Loucy (cell line): Measurements from ENCODE around the gene CORO2A.

Experiments used
- H2AFZ ChIP-seq: fragments of 200-600 bp; sonication (generic); 2 replicates; pipeline ENCODE4 v1.6.0; 2016; ENCODE audit warnings: antibody characterized with exemption, mild to moderate bottlenecking, low read length, moderate library complexity
- H3F3A ChIP-seq: fragments of 200-600 bp; 2 replicates; pipeline ENCODE4 v1.6.0; 2016; ENCODE audit warnings: antibody characterized with exemption, low read depth, mild to moderate bottlenecking
- H3K27me3 ChIP-seq: fragments of 200-600 bp; sonication (generic); 2 replicates; pipeline ENCODE4 v1.6.1; 2014; ENCODE audit warnings: low read length, mild to moderate bottlenecking; ENCODE audit not compliant: insufficient read depth, poor library complexity, severe bottlenecking
- H3K36me3 ChIP-seq: fragments of 200-600 bp; sonication (generic); 2 replicates; pipeline ENCODE4 v1.6.1; 2016; ENCODE audit warnings: low read length; ENCODE audit not compliant: insufficient read depth
- H3K4me1 ChIP-seq: fragments of 200-600 bp; sonication (generic); 2 replicates; pipeline ENCODE4 v1.5.1; 2014; ENCODE audit warnings: low read length, mild to moderate bottlenecking; ENCODE audit not compliant: insufficient read depth, poor library complexity, severe bottlenecking
- H3K4me2 ChIP-seq: fragments of 200-600 bp; sonication (generic); 2 replicates; pipeline ENCODE4 v1.6.0; 2014; ENCODE audit warnings: antibody characterized with exemption, low read length, low read depth, mild to moderate bottlenecking; ENCODE audit not compliant: poor library complexity, severe bottlenecking
- H3K4me3 ChIP-seq: fragments of 200-600 bp; sonication (generic); 2 replicates; pipeline ENCODE4 v1.5.1; 2014; ENCODE audit warnings: low read length, mild to moderate bottlenecking, mixed read lengths; ENCODE audit not compliant: poor library complexity, severe bottlenecking
- H3K79me2 ChIP-seq: fragments of 200-600 bp; sonication (generic); 2 replicates; pipeline ENCODE4 v1.6.1; 2014; ENCODE audit warnings: low read length; ENCODE audit not compliant: insufficient read depth
- H3K9ac ChIP-seq: fragments of 200-600 bp; sonication (generic); 2 replicates; pipeline ENCODE4 v1.6.0; 2014; ENCODE audit warnings: mild to moderate bottlenecking, low read depth, low read length, moderate library complexity; ENCODE audit not compliant: poor library complexity, severe bottlenecking
- H3K9me2 ChIP-seq: fragments of 200-600 bp; sonication (generic); replicated peaks from 2 replicates; pipeline ENCODE4 v1.6.1; 2016; ENCODE audit warnings: low read depth, low read length, mixed read lengths
- H3K9me3 ChIP-seq: fragments of 200-600 bp; sonication (generic); 2 replicates; pipeline ENCODE4 v1.6.1; 2014; ENCODE audit warnings: mild to moderate bottlenecking, antibody characterized with exemption, low read length, low read depth; ENCODE audit not compliant: insufficient read depth
- H4K20me1 ChIP-seq: fragments of 200-600 bp; sonication (generic); 2 replicates; pipeline ENCODE4 v1.6.0; 2014; ENCODE audit warnings: antibody characterized with exemption, low read length, mild to moderate bottlenecking; ENCODE audit not compliant: insufficient read depth, poor library complexity, severe bottlenecking
- EZH2phosphoT487 ChIP-seq: fragments of 200-600 bp; IDR thresholded peaks from 2 replicates; pipeline ENCODE4 v1.6.1; 2018; ENCODE audit warnings: antibody characterized with exemption, mild to moderate bottlenecking, moderate library complexity, borderline replicate concordance
- TF ChIP-seq, protein P1 (sequence below): fragments of 200-600 bp; sonication (generic); conservative IDR thresholded peaks from 2 replicates; pipeline ENCODE4 v1.5.1; 2014; ENCODE audit warnings: mild to moderate bottlenecking, antibody characterized with exemption, low read length

The CORO2A gene

GRCh38 chr9:98185021-98185567 lies 7.3 kb downstream of the CORO2A start:
- Histone ChIP-seq H3K4me2 (no peak overlapping the region), H3K9me2 (no peaks in the 10 kb centered on the region), H4K20me1 (no peaks in the 10 kb centered on the region)

GRCh38 chr9:98184326-98184725 lies 8.1 kb downstream of the CORO2A start:
- no peaks in the 10 kb centered on the region for H3F3A ChIP-seq
- H3K9me3 ChIP-seq, result no peaks in the 10 kb centered on the region
- peaks cover 6% of the 10 kb centered on the region for H3K4me1 ChIP-seq
- H2AFZ ChIP-seq, result no peak overlapping the region
- H3K9ac ChIP-seq, result no peak overlapping the region
- no peaks in the 10 kb centered on the region for H3K36me3 ChIP-seq
- no peaks in the 10 kb centered on the region for H3K79me2 ChIP-seq
- no peak overlapping the region for H3K4me2 ChIP-seq
- no peaks in the 10 kb centered on the region for H4K20me1 ChIP-seq
- H3K27me3 ChIP-seq, result no peaks in the 10 kb centered on the region
- no peak overlapping the region for H3K4me3 ChIP-seq
- H3K9me2 ChIP-seq, result no peaks in the 10 kb centered on the region
- TF ChIP-seq, protein P1, sequence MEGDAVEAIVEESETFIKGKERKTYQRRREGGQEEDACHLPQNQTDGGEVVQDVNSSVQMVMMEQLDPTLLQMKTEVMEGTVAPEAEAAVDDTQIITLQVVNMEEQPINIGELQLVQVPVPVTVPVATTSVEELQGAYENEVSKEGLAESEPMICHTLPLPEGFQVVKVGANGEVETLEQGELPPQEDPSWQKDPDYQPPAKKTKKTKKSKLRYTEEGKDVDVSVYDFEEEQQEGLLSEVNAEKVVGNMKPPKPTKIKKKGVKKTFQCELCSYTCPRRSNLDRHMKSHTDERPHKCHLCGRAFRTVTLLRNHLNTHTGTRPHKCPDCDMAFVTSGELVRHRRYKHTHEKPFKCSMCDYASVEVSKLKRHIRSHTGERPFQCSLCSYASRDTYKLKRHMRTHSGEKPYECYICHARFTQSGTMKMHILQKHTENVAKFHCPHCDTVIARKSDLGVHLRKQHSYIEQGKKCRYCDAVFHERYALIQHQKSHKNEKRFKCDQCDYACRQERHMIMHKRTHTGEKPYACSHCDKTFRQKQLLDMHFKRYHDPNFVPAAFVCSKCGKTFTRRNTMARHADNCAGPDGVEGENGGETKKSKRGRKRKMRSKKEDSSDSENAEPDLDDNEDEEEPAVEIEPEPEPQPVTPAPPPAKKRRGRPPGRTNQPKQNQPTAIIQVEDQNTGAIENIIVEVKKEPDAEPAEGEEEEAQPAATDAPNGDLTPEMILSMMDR, result no peak
- TF ChIP-seq EZH2phosphoT487, result no peak

More at GRCh38 chr9:98185021-98185567, 7.3 kb downstream of the CORO2A start:
- H3K4me1 ChIP-seq, result peaks cover 6% of the 10 kb centered on the region
- no peak overlapping the region for H3K4me3 ChIP-seq
- H3K79me2 ChIP-seq, result no peaks in the 10 kb centered on the region
- TF ChIP-seq EZH2phosphoT487, result no peak
- TF ChIP-seq, protein P1, result no peak
- no peak overlapping the region for H2AFZ ChIP-seq
- H3K9ac ChIP-seq, result no peak overlapping the region
- no peaks in the 10 kb centered on the region for H3K27me3 ChIP-seq
- H3F3A ChIP-seq, result no peaks in the 10 kb centered on the region
- H3K36me3 ChIP-seq, result no peaks in the 10 kb centered on the region
- no peaks in the 10 kb centered on the region for H3K9me3 ChIP-seq

GRCh38 chr9:98182889-98183599 lies 9.4 kb downstream of the CORO2A start:
- Histone ChIP-seq H3K4me2 (no peak overlapping the region), H2AFZ (no peak overlapping the region), H3K9me3 (no peaks in the 10 kb centered on the region), H3K9me2 (no peaks in the 10 kb centered on the region), H3K79me2 (no peaks in the 10 kb centered on the region), H4K20me1 (no peaks in the 10 kb centered on the region), H3K9ac (no peak overlapping the region), H3F3A (no peaks in the 10 kb centered on the region), H3K4me1 (no peaks in the 10 kb centered on the region), H3K27me3 (no peaks in the 10 kb centered on the region), H3K4me3 (no peak overlapping the region), H3K36me3 (no peaks in the 10 kb centered on the region)
- no peak for TF ChIP-seq EZH2phosphoT487
- TF ChIP-seq, protein P1, result no peak
